GM18951 (cell line): Measurements from ENCODE around the gene ZFR.

Experiments
- POLR2A ChIP-seq: IDR thresholded peaks from 4 replicates; pipeline ENCODE4 v1.6.1; 2011; ENCODE audit warnings: mild to moderate bottlenecking; ENCODE audit not compliant: insufficient read length, insufficient read depth; ENCODE audit errors: extremely low read depth
- in situ Hi-C: fragments of 300-500 bp; cut with MboI; formaldehyde crosslinking; loops from one replicate; pipeline ENCODE4 v1.12.0; 2022; ENCODE audit warnings: low sequenced_read_pairs, mixed read lengths, inconsistent platforms; ENCODE audit not compliant: unreplicated experiment

The ZFR gene

DNA sequence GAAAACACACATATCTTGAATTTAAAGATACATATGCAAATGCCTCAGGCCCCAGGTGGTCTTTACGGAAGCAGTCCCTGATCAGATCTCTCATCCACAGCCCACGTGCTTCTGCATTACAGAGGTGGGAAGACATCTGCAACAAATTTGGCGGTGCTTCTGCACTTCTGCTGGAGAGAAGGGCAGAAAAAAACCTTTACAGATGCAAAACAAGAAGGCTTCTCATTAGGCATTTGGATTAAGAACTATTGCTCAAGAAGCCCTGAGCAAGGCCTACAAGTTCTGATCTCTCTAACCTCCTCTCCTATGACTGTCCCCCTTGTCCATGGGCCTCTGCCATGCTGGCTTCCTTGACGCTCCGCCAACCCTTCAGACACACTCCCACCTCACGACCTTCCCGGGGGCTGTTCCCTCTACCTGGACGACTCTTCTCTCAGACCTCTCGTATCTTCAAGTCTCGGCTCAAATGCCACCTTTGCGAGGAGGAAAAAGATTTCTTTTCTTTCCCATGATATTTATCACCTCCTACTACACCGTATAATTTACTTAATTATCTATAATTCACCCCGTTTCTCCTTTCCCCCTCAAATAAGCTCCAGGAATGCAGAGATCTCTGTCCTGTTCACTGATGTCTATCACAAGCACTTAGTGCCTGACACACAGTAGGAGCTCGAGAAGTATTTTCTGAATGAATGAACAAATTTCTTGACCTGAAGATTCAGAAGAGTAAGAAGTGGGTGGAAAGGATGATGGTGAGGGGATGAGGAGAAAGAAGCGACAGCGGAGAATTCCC, 132.9 kb downstream of the ZFR start:
- TF ChIP-seq POLR2A = no peak

DNA sequence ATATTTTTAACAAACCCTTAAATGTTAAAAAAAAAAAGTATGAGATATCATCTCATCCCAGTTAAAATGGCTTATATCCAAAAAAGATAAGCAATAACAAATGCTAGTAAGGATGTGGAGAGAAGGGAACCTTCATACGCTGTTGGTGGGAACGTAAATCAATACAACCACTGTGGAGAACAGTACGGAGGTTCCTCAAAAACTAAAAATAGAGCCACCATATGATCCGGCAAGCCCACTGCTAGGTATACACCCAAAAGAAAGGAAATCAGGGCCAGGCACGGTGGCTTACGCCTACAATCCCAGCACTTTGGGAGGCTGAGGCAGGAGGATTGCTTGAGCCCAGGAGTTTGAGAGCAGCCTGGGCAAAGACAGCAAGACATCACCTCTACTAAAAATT, 134.8 kb downstream of the ZFR start:
- no peak for TF ChIP-seq POLR2A
- in situ Hi-C loops = no loop called here

More for the DNA sequence above, 132.9 kb downstream of the ZFR start:
- in situ Hi-C loops = no loop called here

DNA sequence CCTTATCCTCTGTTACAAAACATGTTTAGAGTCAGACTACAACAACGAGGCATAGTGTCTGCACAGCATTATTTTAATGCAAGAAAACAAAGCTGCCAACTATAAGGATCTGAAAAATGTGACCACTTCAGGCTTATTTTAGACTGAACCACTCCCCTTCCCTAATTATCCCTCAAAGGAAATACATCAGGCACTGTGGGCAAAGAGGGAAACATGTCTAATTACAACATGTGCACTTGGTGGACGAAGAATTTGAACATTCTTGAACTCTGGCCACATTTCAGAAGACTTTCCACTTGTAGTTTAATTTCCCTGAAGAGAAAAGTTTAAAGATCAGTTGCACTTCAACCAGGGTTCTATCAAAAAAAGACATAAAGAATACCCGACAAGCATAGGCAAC, 135.6 kb downstream of the ZFR start:
- in situ Hi-C loops = no loop called here

DNA sequence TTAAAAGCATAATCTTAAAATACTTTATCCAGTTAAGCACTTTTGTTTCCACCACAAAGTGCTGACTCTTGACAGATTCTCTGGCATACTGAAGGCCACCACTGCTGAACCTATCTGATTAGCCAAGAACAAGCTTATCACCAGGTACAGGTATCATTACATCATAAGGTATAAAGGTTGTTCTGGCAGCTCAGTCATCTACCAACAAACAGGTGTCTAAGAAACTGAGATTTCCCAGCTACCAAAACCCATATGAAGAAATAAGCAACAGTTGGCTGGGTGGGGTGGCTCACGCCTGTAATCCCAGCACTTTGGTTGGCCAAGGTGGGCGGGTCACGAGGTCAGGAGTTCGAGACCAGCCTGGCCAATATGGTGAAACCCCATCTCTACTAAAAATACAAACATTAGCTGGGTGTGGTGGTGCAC, 136.8 kb downstream of the ZFR start:
- no peak for TF ChIP-seq POLR2A
- in situ Hi-C loops = no loop called here

More for the DNA sequence above, 135.6 kb downstream of the ZFR start:
- TF ChIP-seq POLR2A = no peak

DNA sequence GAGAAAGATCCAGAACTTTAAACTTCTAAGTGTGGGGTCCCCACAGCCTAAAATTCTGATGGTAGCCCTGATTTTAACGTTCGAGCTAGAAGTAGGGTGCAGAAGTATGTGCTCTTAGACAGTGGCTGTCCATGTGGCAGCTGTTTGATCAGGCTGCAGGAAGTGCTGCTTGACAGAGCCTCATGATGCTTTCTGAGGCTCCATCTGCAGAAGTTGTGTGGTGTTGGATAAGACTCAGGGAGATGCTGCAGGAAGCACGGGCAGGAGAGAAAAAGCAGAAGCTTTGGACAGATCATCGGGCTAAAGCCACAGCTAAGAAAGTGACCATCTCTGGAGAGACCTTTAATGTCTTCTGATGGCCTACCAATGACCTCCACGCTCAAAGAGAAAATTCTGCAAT, 139.9 kb downstream of the ZFR start:
- in situ Hi-C loops = no loop called here
- TF ChIP-seq POLR2A = no peak
